ENCODE measurements around the gene GRM3. TPM values are rescaled to one million over a fixed set of nuclear protein-coding genes. Genes with fewer than 3 reads are reported as not detected.

GRM3 gene
- total RNA-seq, 2 experiments from 2014 or later, result not detected

DNA sequence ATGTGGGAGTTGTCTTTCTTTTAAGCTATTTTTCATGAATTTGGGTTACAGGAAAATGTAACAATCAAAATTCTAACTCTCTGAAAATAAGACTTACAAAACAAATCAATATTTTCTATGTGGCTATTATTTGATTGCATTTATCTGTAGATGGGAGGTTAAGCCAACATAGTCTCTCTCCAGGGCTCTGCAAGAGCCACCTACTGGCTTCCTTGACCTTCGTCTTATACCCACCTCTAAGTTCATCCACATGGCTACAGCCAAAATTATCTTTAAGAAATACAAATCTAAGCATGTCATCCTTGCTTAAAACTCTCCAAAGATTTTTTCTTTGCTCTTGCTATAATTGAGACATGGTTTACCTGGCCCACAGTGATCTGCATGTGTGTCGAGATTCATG lies 14.2 kb downstream of the GRM3 start:
- Mint-ChIP-seq H3K9me3 (no peaks in the 10 kb centered on the region), H3K4me3 (no peak overlapping the region), H3K27me3 (no peaks in the 10 kb centered on the region), H3K36me3 (no peaks in the 10 kb centered on the region), H3K27ac (no peak overlapping the region), H3K4me1 (ENCODE audit: low read depth) (no peaks in the 10 kb centered on the region)
- POLR2A ChIA-PET, result no interaction called here
- intact Hi-C loops (cut with micrococcal nuclease), result no loop called here
- CTCF ChIA-PET, result no interaction called here
- DNase-seq, result no peak

DNA sequence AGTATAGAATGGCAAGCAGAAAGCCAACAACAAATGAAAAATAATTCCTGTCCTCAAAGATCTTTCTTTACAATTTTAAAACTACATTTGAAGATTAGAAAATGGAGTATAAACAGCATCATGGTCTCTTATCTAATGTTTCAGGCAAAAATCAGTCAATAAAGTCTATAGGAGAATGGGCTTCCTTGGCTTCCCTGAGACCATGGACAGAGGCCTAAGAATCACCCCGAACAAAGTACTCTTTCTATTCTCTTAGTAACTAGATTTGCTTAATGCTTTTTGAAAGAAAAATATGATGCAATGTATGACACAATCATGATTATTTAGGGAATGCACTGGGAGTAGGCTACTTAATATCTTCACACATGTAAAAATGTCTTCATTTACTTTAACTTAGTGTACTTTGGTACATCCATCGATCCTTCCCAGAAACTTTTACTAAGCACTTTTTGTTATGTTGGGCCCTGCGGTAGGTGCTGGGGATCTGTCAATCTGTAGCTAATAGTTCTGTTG lies 17.3 kb downstream of the GRM3 start:
- DNase-seq, result no peak
- no peaks in the 10 kb centered on the region for H3K4me1 Mint-ChIP-seq (ENCODE audit: low read depth)
- H3K27me3 Mint-ChIP-seq, result no peaks in the 10 kb centered on the region
- H3K27ac Mint-ChIP-seq, result no peak overlapping the region
- intact Hi-C loops (cut with micrococcal nuclease), result no loop called here
- H3K4me3 Mint-ChIP-seq, result no peak overlapping the region
- ChIA-PET CTCF (no interaction called here), POLR2A (no interaction called here)
- no peaks in the 10 kb centered on the region for H3K36me3 Mint-ChIP-seq
- no peaks in the 10 kb centered on the region for H3K9me3 Mint-ChIP-seq

DNA sequence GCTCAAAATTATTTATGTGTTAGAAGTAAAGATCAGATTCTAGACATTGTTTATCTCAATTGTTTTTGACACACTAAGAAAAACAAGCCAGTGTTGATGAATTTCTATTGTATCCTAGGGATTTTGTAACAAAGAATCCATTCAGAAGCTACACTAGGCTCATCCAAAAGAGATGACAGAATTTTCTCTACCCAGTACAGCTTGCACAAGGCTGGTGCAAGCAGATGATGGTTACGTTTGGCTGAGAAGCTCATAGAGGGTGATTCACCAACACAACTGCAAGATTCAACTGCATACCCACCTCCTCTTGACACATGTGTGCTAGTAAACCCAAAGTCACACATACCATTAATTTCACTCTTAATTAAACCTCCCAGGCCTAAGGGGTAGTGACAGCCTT lies 20.8 kb downstream of the GRM3 start:
- CTCF ChIA-PET, result no interaction called here
- Mint-ChIP-seq H3K27me3 (no peaks in the 10 kb centered on the region), H3K27ac (no peak overlapping the region), H3K4me1 (ENCODE audit: low read depth) (no peaks in the 10 kb centered on the region), H3K9me3 (no peaks in the 10 kb centered on the region), H3K36me3 (no peaks in the 10 kb centered on the region), H3K4me3 (no peak overlapping the region)
- intact Hi-C loops (cut with micrococcal nuclease), result no loop called here
- DNase-seq, result no peak
- POLR2A ChIA-PET, result no interaction called here

DNA sequence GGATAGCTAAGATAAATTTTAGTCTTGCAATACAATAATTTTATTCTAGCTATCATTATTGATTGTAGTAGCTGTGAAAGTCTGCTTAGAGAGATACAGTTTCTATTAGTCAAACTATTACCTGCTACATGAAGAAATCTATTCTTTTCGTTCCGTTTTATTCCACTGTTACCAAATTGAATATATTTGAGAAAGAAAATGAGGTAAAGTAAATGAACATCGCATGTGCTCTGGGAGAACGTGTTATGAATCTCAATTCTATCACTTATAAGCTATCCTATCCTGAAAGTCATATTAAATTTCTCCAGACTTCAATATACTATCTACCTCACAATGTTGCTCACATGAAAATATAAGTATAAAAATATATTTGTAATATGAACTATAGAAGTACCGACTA lies 21.3 kb downstream of the GRM3 start:
- DNase-seq, result no peak
- Mint-ChIP-seq H3K4me1 (ENCODE audit: low read depth) (no peaks in the 10 kb centered on the region), H3K27ac (no peak overlapping the region), H3K27me3 (no peaks in the 10 kb centered on the region), H3K4me3 (no peak overlapping the region), H3K9me3 (no peaks in the 10 kb centered on the region), H3K36me3 (no peaks in the 10 kb centered on the region)
- POLR2A ChIA-PET, result no interaction called here
- intact Hi-C loops (cut with micrococcal nuclease), result no loop called here
- CTCF ChIA-PET, result no interaction called here

GRCh38 chr7:86665669-86666068 lies 22.0 kb downstream of the GRM3 start:
- POLR2A ChIA-PET, result no interaction called here
- Mint-ChIP-seq H3K36me3 (no peaks in the 10 kb centered on the region), H3K4me1 (ENCODE audit: low read depth) (no peaks in the 10 kb centered on the region), H3K27ac (no peak overlapping the region), H3K9me3 (no peaks in the 10 kb centered on the region), H3K27me3 (no peaks in the 10 kb centered on the region), H3K4me3 (no peak overlapping the region)
- no peak for DNase-seq
- intact Hi-C loops (cut with micrococcal nuclease), result no loop called here
- CTCF ChIA-PET, result no interaction called here

DNA sequence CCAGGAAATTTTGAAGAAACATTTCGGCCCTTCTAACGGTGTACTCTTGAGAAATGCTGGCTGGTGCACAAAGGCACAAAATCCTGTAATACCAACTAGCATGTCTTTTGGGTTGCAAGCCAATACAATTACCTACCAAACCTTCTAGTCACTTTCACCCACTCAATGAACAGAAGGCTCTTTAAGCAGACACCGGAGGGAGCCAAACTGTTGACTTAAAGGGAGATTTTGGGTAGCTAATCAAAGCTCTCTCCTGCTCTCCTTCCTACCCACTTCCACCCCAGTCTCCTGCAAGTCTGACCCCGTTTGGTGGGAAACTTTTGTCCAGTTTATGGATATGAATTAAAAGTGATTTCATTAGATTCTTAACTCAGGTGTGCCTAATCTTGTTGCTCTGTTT lies 24.0 kb downstream of the GRM3 start:
- H3K4me3 Mint-ChIP-seq, result no peak overlapping the region
- H3K36me3 Mint-ChIP-seq, result no peaks in the 10 kb centered on the region
- ChIA-PET CTCF (no interaction called here), POLR2A (no interaction called here)
- intact Hi-C loops (cut with micrococcal nuclease), result no loop called here
- H3K4me1 Mint-ChIP-seq (ENCODE audit: low read depth), result no peaks in the 10 kb centered on the region
- no peak for DNase-seq
- no peak overlapping the region for H3K27ac Mint-ChIP-seq
- no peaks in the 10 kb centered on the region for H3K27me3 Mint-ChIP-seq
- no peaks in the 10 kb centered on the region for H3K9me3 Mint-ChIP-seq

DNA sequence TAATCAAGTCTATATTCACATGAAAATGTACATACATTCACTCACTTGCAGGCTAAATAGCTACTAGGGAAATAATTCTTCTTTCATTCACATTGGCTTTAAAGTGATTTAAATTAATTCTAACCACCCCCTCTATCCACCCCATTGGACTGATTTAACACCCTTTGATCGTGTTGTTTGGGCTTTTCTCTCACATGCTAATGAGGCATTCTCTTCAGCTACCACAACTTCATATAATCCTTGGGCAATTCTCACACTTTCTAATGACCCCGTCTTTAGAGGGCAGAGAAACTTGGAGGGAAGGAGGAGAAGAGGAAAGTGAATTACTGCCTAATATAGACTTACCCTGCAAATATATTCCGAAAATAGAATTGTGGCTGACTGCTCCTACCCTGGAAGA lies 24.6 kb downstream of the GRM3 start:
- no peaks in the 10 kb centered on the region for H3K36me3 Mint-ChIP-seq
- intact Hi-C loops (cut with micrococcal nuclease), result no loop called here

DNA sequence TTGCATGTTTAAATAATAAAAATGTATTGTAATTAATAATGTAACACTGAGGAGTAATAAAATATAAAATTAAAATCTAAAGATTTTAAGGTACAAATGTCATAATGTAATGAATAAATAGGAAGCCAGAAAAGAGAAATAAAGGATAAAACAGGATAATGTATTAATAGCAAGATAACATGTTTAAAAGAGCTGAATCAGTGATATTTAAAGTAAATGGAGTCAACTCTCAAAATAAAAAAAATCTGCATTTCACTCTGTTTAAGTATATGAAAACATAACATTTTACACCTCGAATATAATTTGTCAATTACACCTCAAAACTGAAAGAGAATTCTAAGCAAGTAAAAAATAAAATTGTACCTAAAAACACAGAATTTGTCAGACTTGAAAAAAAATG lies 44.1 kb downstream of the GRM3 start:
- CTCF ChIA-PET, result no interaction called here
- no peaks in the 10 kb centered on the region for H3K36me3 Mint-ChIP-seq
- intact Hi-C loops (cut with micrococcal nuclease), result no loop called here
- no peaks in the 10 kb centered on the region for H3K9me3 Mint-ChIP-seq
- no peak overlapping the region for H3K4me3 Mint-ChIP-seq
- POLR2A ChIA-PET, result no interaction called here
- H3K27ac Mint-ChIP-seq, result no peak overlapping the region
- H3K4me1 Mint-ChIP-seq (ENCODE audit: low read depth), result no peaks in the 10 kb centered on the region
- no peaks in the 10 kb centered on the region for H3K27me3 Mint-ChIP-seq
- DNase-seq, result no peak

More for the DNA sequence above, 24.6 kb downstream of the GRM3 start:
- Mint-ChIP-seq H3K4me3 (no peak overlapping the region), H3K4me1 (ENCODE audit: low read depth) (no peaks in the 10 kb centered on the region), H3K27ac (no peak overlapping the region), H3K9me3 (no peaks in the 10 kb centered on the region), H3K27me3 (no peaks in the 10 kb centered on the region)
- CTCF ChIA-PET, result no interaction called here
- POLR2A ChIA-PET, result no interaction called here
- DNase-seq, result no peak

DNA sequence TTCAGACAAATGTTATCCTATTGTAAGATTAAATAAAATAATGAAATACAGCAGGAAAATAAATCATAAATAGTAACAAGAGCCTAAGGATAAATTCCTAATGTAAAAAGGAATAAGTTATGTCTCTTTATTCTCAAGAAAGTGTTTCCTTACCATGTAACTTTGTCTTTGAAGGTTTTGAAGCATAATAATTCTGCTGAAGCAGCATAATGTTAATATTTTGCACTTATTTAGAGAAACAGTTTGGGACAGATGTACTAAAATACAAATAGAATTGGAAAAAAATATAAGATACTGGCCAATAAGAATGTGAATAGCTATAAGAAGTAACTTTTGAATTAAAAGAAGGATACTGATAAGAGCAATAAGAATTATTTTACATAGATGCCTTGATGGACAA lies 45.7 kb downstream of the GRM3 start:
- H3K4me1 Mint-ChIP-seq (ENCODE audit: low read depth), result no peaks in the 10 kb centered on the region
- H3K36me3 Mint-ChIP-seq, result no peaks in the 10 kb centered on the region

GRCh38 chr7:86692755-86693154 lies 49.0 kb downstream of the GRM3 start:
- no peak for DNase-seq
- POLR2A ChIA-PET, result no interaction called here
- intact Hi-C loops (cut with micrococcal nuclease), result no loop called here
- no peaks in the 10 kb centered on the region for H3K36me3 Mint-ChIP-seq
- no peaks in the 10 kb centered on the region for H3K9me3 Mint-ChIP-seq
- CTCF ChIA-PET, result no interaction called here
- H3K27me3 Mint-ChIP-seq, result no peaks in the 10 kb centered on the region
- H3K27ac Mint-ChIP-seq, result no peak overlapping the region
- no peaks in the 10 kb centered on the region for H3K4me1 Mint-ChIP-seq (ENCODE audit: low read depth)
- no peak overlapping the region for H3K4me3 Mint-ChIP-seq

More for the DNA sequence above, 45.7 kb downstream of the GRM3 start:
- ChIA-PET POLR2A (no interaction called here), CTCF (no interaction called here)
- H3K27me3 Mint-ChIP-seq, result no peaks in the 10 kb centered on the region
- no peaks in the 10 kb centered on the region for H3K9me3 Mint-ChIP-seq
- intact Hi-C loops (cut with micrococcal nuclease), result no loop called here
- no peak for DNase-seq
- H3K4me3 Mint-ChIP-seq, result no peak overlapping the region
- H3K27ac Mint-ChIP-seq, result no peak overlapping the region

GRCh38 chr7:86706406-86706805 lies 62.7 kb downstream of the GRM3 start:
- Mint-ChIP-seq H3K4me3 (no peak overlapping the region), H3K36me3 (no peaks in the 10 kb centered on the region), H3K27ac (no peak overlapping the region), H3K27me3 (peaks cover 1% of the 10 kb centered on the region), H3K4me1 (ENCODE audit: low read depth) (no peaks in the 10 kb centered on the region), H3K9me3 (no peaks in the 10 kb centered on the region)
- ChIA-PET CTCF (no interaction called here), POLR2A (no interaction called here)
- no peak for DNase-seq
- intact Hi-C loops (cut with micrococcal nuclease), result no loop called here

DNA sequence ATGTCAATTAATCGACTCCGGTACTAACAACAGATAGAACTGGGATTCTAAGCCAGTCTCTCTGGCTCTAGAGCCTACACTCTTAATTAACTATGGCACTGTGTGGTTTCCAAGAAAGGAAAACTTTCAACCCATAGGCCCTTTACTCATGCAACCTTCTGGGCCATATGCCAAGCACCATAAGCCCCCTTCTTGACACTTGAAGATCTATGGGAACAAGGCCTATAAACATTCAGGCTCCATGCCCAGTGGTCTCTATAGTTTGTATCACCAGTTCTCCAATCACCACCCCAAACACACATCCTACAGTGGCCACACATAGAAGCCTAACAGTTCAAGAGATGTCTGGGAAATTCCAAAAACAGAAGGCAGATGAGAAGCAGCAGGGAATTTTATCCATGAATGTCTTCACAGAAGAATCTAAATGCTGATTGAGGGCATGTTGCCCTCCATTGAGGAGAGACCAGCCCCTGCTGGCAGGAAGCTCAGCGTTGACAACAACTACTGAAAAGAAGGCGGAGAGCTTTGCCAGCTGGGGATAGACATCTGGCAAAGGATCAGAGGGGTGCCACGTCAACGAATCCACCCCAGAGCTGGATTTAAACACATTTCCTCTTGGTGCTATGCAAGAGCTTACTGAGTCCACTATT lies 64.4 kb downstream of the GRM3 start:
- Mint-ChIP-seq H3K36me3 (no peaks in the 10 kb centered on the region), H3K4me1 (ENCODE audit: low read depth) (no peaks in the 10 kb centered on the region), H3K4me3 (no peak overlapping the region), H3K27me3 (peaks cover 1% of the 10 kb centered on the region), H3K9me3 (no peaks in the 10 kb centered on the region), H3K27ac (no peak overlapping the region)
- ChIA-PET CTCF (no interaction called here), POLR2A (no interaction called here)
- no peak for DNase-seq
- intact Hi-C loops (cut with micrococcal nuclease), result no loop called here

- Mint-ChIP-seq H3K9me3 (peaks cover 6% of the 10 kb centered on the region), H3K27ac (no peak overlapping the region), H3K4me1 (ENCODE audit: low read depth) (no peaks in the 10 kb centered on the region), H3K27me3 (no peaks in the 10 kb centered on the region), H3K36me3 (no peaks in the 10 kb centered on the region), H3K4me3 (no peak overlapping the region)
- intact Hi-C loops (cut with micrococcal nuclease), result no loop called here
- no peak for DNase-seq
- ChIA-PET CTCF (no interaction called here), POLR2A (no interaction called here)
These were observed 76.6 kb downstream of the GRM3 start for GRCh38 chr7:86720306-86720705.

Data from activated CD4-positive, alpha-beta memory T cell treated with anti-CD3 and anti-CD28 coated beads for 36 hours (primary cell).